HG03025 (cell line): ENCODE data around the gene DTNBP1.
"Not testable (repeated sequence)": the region's sequence is repeated elsewhere in the genome, so short reads cannot be mapped to it uniquely, and the experiment has no call there.

Experiments used
- ATAC-seq: cut with Tn5 transposase; IDR thresholded peaks from one replicate; pipeline ENCODE4 v1.9.1; 2021; ENCODE audit warnings: mild to moderate bottlenecking, moderate library complexity; ENCODE audit not compliant: unreplicated experiment, low FRiP score

Gene DTNBP1

DNA sequence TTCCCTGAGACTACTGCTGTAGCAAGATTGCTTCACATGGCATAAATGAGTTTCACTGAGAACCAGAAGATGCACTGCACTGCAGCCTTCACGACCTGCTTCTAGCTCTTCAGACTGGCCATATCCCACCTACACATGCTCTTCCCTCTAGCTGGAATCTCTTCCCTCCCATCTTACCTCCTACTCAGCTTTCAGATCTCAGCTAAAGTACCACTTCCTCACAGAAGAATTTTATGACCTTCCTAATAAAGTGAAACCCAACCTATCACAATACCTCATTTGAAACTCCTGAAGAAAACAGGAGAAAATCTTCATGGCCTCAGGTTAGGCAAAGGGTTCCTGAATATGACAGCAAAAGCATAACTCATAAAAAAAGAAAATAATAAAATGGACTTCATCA, 99.9 kb downstream of the DTNBP1 start:
- no peak for ATAC-seq

DNA sequence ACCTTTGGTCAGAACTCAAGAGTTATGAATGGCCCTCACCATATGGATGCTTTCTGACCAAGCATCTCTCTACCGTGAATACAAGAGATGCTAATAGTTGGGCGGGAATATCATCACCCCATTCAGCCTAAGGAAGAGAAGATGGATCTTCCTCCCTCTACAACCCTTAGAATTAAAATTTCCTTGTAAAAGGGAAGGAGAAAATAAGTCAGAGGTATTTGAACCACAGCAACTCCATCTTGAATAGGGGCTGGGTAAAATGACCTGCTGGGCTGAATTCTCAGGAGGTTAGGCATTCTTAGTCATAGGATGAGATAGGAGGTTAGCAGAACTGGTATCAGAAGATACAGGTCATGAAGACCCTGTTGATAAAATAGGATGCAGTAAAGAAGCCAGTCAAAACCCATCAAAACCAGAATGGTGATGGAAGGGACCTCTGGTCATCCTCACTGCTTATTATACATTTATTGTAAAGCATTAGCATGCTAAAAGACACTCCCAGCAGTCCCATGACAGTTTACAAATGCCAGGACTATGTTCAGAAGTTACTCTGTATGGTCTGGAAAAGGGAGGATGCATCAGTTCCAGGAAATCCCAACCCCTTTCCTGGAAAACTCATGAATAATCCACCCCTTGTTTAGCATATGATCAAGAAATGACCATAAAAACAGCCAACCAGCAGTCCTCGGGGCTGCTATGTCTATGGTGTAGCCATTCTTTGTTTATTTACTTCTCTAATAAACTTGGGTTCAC, 101.2 kb downstream of the DTNBP1 start:
- ATAC-seq, result no peak

DNA sequence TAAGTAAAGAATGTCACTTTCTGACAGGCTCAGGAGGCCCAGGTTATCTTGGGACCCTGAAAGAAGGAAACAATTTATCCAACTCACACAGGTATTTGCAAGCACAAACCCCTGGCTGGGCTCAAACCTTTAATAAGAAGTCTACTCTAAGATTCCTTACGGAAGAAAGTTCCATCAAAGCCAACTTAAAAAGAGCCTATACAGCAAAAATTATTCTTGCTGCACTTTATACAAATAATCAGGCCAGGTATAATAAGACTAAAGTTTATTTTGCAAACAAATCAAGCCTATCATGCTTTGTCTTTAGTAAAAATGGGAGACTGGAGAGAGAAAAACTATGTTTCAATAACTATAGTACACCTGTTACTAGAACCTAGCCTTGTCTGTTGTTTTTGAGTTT, 102.1 kb downstream of the DTNBP1 start:
- no peak for ATAC-seq

DNA sequence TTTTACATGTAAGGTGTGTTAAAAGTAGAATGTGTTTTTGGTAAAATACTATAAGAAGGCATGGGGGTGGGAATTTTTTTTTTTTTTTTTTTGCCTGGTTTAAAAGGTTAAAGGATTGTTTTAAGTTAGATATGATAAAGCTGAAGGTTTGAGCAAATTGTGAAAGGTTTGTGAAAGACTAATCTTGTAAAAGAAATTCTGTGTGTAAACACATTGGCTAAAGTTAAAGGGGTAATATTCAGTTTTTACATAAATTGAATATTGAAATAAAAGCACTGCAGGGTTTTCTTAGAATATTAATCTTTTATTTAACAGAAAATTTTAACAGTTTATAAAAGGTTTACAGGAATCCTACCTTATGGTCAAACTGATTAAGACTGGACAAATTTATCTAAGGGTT, 105.7 kb downstream of the DTNBP1 start:
- ATAC-seq, result no peak

DNA sequence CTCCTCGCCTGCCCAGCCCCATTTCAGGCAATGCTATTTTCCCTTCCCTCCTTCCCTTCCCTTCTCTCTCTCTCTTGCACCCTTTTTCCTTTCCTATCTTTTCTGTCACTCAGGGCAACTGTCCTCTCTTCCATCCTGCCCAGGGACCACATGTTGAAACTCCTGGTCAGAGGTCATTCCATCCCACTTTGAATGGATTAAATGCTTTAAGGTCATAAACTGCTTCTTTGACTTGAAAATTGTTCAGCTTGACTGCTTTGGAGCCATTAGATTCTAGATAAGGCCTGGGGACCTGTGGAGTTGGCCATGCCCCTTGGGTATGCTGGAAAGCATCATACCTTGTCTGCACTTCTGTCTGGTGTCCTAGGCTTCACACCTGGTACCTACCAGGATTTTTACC, 106.1 kb downstream of the DTNBP1 start:
- no peak for ATAC-seq

DNA sequence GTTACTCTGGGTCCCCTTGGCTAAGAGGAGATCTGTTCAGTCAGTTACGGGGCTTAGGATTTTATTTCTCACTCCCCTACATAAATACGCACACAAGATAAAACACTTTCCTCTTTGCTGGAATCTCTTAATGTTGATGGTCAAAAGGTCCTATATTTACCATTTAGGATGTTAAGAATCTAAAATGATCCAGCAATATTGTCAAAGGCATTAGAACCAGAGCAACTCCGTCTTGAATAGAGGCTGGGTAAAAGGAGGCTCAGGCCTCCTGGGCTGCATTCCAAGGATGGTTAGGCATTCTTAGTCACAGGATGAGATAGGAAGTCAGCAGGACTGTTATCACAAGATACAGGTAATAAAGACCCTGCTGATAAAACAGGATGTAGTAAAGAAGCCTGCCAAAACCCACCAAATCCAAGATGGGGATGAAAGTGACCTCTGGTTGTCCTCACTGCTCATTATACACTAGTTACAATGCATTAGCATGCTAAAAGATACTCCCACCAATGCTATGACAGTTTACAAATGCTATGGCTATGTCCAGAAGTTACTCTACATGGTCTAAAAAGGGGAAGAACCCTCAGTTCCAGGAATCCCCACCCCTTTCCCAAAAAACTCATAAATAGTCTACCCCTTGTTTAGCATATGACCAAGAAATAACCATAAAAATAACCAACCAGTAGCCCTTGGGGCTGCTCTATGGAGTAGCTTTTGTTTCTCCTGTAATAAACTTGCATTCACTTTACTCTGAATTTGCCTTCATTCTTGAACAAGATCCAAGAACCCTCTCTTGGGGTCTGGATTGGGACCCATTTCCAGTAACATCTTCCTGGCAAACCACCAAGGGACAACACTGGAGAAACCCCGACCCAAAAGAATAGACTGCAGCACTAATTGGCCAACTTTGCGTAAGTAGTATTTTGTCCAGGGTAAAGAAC, 107.5 kb downstream of the DTNBP1 start:
- ATAC-seq, result no peak

DNA sequence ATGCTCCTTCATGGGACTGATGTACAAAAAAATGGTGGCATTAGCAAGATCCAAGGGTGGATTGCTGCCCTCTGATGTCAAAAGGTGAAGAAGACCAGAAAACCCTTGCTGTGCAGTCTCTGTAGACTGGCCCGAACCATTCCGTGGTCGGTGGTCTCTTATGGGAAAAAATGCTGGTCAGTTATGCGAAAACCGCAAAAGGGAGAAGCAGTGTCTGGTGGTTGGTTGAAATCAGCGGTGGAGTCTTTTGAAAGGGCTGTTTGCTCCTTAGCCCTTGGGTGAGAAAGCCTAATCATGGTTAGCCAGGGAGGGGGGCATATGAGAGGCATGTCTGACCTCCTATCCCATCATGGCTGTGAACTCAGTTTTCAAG, 108.1 kb downstream of the DTNBP1 start:
- ATAC-seq, result no peak

DNA sequence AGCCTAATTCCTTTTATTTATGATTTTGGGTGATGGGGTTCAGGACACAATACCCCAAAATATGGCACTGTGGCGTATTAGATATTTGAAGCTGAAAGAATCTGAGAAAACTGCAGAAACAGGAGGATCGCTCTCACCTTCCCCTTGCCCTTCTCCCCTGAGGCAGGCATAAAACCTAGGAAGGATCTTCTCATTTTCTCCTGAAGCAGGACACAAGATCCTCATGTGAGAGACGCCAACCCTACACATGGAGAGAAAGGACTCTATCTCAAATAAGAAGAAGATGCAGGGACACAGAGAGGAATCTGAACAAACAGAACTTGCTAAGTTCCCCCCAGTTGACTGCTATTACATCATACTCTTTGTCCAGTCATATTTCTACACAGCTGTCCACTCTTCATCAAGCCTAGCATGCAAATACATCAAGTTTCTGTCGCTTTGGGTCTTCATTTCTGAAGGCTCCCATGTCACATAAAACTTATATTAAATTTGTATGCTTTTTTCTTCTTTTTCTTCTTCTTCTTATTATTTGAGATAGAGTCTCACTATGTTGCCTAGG, 109.0 kb downstream of the DTNBP1 start:
- ATAC-seq, result no peak

DNA sequence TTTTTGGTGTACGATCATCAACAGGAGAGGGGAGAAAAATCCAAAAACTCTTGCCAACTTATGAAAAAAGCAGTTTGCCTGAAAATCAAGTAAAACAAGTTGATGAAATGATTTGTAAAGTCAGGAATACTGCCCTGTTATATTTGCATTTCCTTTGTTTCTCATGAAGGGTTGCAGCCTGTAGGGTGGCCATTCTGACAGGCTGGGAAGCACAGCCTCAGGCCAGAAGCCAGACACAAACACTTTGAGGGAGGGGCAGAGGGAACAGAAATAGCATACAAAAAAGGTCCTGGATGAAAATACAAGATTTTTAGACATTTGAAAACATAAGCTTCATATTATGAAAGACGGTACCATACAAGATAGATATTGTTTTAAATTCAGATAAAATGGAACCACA, 109.8 kb downstream of the DTNBP1 start:
- ATAC-seq, result no peak

DNA sequence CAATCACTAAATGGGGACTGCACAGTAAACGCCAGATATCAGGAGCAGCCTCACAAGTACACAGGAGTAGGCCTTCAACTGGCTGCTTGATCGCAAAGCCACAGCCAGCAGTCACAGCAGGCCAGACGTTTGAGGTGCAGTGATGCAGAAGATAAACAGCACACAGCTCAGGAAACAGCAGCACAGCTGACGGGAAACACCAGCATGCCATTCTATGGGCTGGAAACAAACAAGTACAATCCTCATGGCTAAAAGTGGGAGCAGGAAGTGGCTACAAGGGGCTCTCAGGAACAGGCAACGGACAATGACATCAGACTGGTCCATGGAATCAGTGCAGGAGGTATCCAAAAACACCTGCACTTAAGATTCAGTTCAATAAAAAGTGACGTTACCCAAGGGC, 111.0 kb downstream of the DTNBP1 start:
- no peak for ATAC-seq

DNA sequence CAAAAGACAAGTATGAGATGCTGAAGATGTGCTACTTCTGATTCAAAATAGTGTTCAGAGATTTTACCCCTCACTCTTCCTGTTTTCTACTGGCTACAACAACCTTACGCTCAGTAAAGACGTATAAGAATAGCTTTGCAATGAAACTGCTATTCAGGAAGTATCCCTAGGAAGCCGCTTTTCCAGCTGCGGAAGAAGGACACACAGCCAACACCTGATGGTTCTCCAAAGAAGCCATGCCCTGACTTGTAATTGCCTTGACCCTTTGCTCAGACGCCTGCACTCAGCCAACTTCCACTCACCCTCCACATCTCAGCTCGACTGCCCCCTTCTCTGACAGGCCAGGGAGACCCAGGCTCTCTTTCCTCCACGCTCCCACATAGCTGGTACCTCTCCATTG, 111.6 kb downstream of the DTNBP1 start:
- ATAC-seq, result no peak

DNA sequence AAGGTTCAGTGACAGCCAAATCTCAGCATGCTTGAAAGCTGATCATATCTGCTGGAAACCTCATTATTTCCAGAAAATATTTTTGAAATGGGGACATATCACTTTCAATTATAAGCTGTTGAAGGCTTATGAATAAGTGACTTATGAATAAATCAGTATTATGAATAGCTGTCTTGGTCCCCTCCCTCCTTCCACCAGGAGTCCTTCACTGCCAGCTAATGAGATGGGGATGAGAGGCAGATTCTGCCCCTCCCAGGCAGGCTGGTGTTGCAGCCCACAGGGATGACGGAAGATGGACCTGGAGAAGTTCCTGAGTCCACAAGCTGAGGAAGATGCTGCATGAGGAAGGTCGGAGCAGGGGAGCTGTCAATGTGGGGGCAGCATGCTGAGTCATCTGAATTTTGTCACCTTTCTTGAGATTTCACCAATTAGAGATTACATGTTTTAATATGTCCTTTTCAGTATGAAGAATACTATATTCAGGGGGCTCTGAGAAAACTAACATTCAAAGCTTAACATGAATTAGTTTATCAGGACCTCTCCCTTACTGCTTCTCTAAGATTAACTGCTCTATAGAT, 112.2 kb downstream of the DTNBP1 start:
- no peak for ATAC-seq

DNA sequence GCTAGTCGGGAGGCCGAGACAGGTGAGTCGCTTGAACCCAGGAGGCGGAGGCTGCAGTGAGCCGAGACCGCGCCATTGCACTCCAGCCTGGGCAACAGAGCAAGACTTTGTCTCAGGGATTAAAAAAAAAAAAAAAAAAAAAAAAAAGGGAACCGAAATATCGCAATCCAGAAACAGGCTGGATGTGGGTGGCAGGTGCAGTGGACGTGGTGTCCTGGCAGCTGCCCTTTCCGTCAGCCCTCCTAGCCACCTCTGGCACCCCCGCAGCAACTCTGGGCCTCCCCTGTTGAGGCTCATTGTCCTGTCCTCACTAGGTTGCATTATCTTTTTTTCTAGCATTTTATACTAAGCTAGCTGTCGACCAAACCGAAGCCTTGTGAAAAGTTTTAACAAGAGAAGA, 113.5 kb downstream of the DTNBP1 start:
- no peak for ATAC-seq

DNA sequence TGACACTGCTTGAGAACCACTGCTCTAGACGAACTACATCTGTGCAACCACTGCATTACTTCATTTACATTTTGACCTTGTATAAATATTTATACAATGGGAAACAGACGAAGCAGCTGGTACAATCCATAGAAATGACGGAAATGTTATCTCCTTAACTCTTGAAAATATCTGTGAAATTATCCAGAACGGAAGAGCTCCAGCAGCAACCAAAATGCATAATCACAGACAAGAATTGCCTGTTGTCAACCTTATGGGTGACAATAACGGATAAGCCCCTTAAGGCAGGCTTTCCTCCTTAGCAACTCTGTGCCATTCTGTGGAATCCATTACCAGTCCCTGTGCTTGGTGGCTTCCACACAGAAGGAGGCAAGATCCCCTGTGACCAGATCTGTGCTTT, 115.4 kb downstream of the DTNBP1 start:
- ATAC-seq, result no peak

DNA sequence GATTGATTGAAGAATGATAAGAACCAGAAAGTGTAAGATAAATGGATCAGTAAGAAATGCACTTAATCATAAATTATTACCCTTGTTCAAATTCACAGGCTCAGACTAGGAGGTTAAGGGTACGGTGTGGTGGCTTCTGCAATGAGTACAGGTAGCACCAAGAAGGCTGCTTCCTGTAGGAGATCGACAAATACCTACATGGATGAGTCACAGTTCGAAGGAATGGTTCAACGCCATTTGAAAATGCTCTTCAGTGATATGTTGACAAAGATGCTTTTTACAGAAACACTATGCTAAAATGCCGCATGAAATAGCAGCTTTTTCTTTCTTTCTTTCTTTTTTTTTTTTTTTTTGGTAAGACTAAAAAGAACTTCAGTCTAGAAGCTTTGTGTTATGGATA, 116.2 kb downstream of the DTNBP1 start:
- no peak for ATAC-seq

DNA sequence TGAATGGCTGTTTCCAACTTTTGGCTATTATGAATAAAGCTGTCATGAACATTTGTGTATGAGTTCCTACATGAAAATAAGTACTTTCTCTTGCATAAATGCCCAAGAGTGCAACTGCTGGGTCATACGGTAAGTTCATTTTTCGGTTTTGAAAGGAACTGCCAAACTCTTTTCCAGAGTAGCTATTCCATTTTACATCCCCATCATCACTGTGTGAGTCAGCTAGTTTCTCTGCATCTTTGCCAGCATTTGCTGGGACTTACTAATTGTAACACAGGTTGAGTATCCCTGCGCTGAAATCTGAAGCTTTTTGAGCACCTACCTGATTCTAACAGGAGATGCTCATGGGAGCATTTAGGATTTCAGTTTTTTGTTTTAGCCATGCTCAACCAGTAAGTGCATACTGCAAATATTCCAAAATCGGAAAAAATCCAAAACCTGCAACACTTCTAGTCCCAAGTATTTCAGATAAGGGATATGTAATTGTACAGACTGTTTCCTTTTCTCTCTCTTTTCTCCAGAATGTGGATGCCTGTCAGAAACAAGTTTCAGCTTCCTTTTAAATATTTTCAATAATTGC, 118.4 kb downstream of the DTNBP1 start:
- ATAC-seq, result no peak

DNA sequence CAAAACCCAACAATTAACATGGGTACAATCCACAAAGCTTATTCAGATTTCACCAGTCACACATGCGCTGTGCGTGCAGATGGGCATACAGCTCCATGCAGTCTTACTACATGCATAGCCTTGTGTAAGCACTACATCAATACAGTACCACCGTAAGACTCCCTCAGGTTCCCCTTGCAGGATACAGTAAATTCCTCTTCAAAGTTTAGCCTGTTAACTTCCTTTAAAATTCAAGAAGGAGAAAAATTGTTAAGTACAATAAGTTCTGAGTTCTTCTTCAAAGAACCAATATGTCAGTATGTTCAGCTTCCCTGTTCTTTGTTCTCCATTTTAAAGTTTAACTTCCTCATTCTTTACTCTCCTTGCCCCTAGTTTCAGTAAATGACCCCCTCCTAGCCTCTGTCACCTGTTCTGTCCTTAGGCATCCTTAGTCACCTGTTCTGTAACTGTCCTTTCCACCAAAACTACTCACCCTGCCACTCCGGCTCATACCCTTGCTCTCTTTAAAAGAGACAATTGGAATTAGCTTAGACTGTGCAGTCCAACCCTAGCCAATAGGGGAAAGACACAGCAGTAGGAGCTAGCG, 119.4 kb downstream of the DTNBP1 start:
- ATAC-seq, result not testable (repeated sequence)

DNA sequence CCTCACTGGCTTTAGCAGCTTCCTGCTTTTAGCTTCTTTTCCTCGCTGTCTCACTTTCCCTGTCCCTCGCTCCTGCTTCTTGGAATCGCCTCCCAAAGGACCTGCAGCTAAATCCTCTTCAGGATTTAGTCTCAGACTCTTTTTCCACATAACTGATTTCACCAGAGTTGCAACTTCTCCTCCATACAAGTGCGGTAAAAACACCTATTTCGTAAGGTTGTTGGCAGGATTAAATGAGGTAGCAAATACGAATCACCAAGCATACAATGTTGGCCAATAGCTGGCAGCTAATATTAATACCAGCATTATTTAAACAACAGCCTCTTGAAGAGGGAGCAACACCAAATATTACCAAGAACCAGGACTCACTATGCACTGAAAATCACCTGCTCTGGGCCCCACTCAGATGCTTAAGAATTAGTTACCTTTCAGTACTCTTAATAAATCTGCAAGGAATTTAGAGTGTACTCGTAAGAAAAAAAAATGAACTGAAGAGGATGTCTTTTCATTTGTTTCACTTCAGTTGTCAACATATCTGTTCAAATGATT, 123.0 kb downstream of the DTNBP1 start:
- ATAC-seq, result no peak

DNA sequence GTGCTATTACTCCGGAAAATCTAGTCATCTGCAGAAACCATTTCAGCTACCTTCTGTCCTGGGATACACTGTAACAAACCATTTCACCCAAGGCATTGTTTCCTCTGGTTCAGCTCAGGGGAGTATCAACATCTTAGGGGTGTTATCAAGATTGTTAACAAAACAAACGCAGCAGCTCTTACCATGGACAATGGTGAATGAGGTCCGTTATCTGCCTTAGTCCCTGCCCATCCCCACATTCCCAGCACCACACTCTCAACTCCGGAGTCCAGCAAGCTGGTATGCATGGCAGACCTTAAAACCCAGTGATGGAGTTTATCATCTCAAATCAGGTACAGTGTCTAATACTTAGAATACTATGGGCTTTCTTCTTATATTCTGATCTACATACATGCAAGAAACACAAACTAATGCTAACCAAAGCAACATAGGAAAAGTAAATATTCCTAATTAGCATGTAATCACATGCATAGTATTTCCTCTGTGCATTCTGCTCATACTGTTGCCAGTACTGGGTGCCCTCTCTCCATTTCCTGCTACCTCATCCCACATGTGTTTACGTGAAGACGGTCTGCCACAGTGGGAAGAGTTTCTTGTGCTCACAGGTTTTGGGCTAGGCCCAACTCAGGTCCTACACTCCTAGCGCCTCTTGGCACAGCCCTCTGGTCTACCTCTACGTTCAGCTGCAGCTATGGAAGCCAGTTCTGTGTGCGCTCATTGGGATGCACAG, 123.9 kb downstream of the DTNBP1 start:
- ATAC-seq, result no peak

DNA sequence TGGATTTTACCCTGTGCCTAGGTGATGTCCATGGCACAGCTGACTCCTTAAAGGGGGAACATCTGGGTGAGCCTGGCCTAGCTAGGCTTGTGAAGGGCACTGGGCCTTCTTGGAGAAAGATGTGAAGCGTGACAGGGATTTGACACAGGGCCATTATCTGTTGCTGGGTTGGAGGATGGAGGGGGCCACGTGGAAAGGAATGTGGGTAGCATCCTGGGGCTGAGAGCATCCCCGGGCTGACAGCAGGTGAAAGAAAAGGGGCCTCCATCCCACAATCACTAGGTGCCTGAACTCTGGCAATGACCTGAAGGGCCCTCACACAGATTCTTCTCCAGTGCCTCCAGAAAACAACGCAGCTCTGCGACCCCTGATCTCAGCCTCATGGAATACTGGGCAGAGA, 124.7 kb downstream of the DTNBP1 start:
- no peak for ATAC-seq
